Esophagus squamous epithelium (tissue), 5 donors: ENCODE measurements around the gene WBP2NL. TPM values are rescaled to one million over a fixed set of nuclear protein-coding genes. Genes with fewer than 3 reads are reported as not detected.

Experiments
- DNase-seq: peaks from one replicate; lab custom pipeline; 2025; lab: John Stamatoyannopoulos, UW
- H3K27ac ChIP-seq, 4 donors: fragments of 200-600 bp; sonication (generic); one replicate each; pipeline ENCODE4 v1.5.1; 2016 to 2019; ENCODE audit warnings: mild to moderate bottlenecking in 1 of 4
- H3K27me3 ChIP-seq, 4 donors: fragments of 200-600 bp; sonication (generic); 1 replicate in 3 of 4; 2 replicates in 1 of 4; pipeline versions ENCODE4 v1.5.1 to v1.6.0; 2017 to 2021; ENCODE audit warnings: antibody characterized with exemption in 1 of 4
- H3K36me3 ChIP-seq, 3 donors: fragments of 200-600 bp; sonication (generic); one replicate each; pipeline ENCODE4 v1.5.1; 2016 to 2019
- H3K4me1 ChIP-seq, 3 donors: fragments of 200-600 bp; sonication (generic); one replicate each; pipeline ENCODE4 v1.5.1; 2017 to 2019
- H3K4me3 ChIP-seq, 4 donors: fragments of 200-600 bp; sonication (generic); 1 replicate in 3 of 4; 2 replicates in 1 of 4; pipeline ENCODE4 v1.5.1; 2016 to 2019; ENCODE audit warnings: mild to moderate bottlenecking in 2 of 4, moderate library complexity in 1 of 4
- H3K9me3 ChIP-seq, 3 donors: fragments of 200-600 bp; sonication (generic); one replicate each; pipeline ENCODE4 v1.5.1; 2016 to 2019
- CTCF ChIP-seq, 6 experiments: fragments of 450-650 bp in 4 of 6; fragments of 200-600 bp in 2 of 6; sonication (generic) in 2 of 6; IDR thresholded peaks; one replicate each; pipeline ENCODE4 v1.5.1; 2016 to 2019; ENCODE audit warnings: antibody characterized with exemption in 6 of 6, mild to moderate bottlenecking in 4 of 6, moderate library complexity in 4 of 6
- POLR2A ChIP-seq, 4 donors: fragments of 450-650 bp; IDR thresholded peaks; one replicate each; pipeline ENCODE4 v1.6.1; 2017; ENCODE audit warnings: antibody characterized with exemption in 4 of 4, mild to moderate bottlenecking in 4 of 4, moderate library complexity in 3 of 4
- WGBS, 2 donors: methylation state at CpG; one replicate each; pipeline ENCODE4 v1.1.5; 2018; 5-methylcytosine and 5-hydroxymethylcytosine counted together
- intact Hi-C: fragments of 100-400 bp; cut with DNase I; formaldehyde crosslinking; loops from one replicate; pipeline ENCODE4 v1.15.0; 2022
- total RNA-seq, 4 donors: library from RNA; depleted of rRNA; stranded (reverse); fragments of >200 nt; gene quantifications; one replicate each; pipeline ENCODE4 v1.1.0, GENCODE V29; 2016
- donor health status: DM: yes; HTN: yes; CAD: no.

WBP2NL gene
- total RNA-seq, 4 donors from 2014 or later = 0.08 to 0.95 TPM; not detected in 2

GRCh38 chr22:42001706-42002105, 3.1 kb downstream of the WBP2NL start:
- Histone ChIP-seq H3K4me1 (peaks cover 3 to 18% (median 13%) of the 10 kb centered on the region in 3 donors), H3K9me3 (no peaks in the 10 kb centered on the region), H3K27me3 (peaks cover 0 to 8% (median 0%) of the 10 kb centered on the region in 4 donors), H3K4me3 (no peak overlapping the region), H3K27ac (no peak overlapping the region), H3K36me3 (no peaks in the 10 kb centered on the region)
- 93% methylated on average over 10 to 12 of the region's 12 CpGs for WGBS, 2 donors
- intact Hi-C loops = no loop called here
- TF ChIP-seq CTCF (IDR thresholded peaks at IDR 0.05) = no peak
- no peak for TF ChIP-seq POLR2A (IDR thresholded peaks at IDR 0.05)
- no peak for DNase-seq

GRCh38 chr22:42007922-42008321, 9.3 kb downstream of the WBP2NL start:
- DNase-seq = no peak
- intact Hi-C loops = no loop called here
- no peaks in the 10 kb centered on the region for H3K4me1 ChIP-seq
- H3K4me3 ChIP-seq = no peak overlapping the region
- no peaks in the 10 kb centered on the region for H3K36me3 ChIP-seq
- TF ChIP-seq CTCF (IDR thresholded peaks at IDR 0.05) = no peak
- TF ChIP-seq POLR2A (IDR thresholded peaks at IDR 0.05) = no peak
- peaks cover 0 to 23% (median 13%) of the 10 kb centered on the region in 3 donors for H3K9me3 ChIP-seq
- no peaks in the 10 kb centered on the region for H3K27me3 ChIP-seq
- WGBS, 2 donors = 57 to 62% methylated on average over 4 of the region's 4 CpGs
- no peak overlapping the region for H3K27ac ChIP-seq

GRCh38 chr22:42010778-42011177, 12.2 kb downstream of the WBP2NL start:
- no peak overlapping the region for H3K27ac ChIP-seq
- H3K36me3 ChIP-seq = no peaks in the 10 kb centered on the region
- no peaks in the 10 kb centered on the region for H3K27me3 ChIP-seq
- peaks cover 0 to 23% (median 13%) of the 10 kb centered on the region in 3 donors for H3K9me3 ChIP-seq
- TF ChIP-seq POLR2A (IDR thresholded peaks at IDR 0.05) = no peak
- no peak for TF ChIP-seq CTCF (IDR thresholded peaks at IDR 0.05)
- no peak for DNase-seq
- 79 to 92% methylated on average over 7 of the region's 7 CpGs for WGBS, 2 donors
- intact Hi-C loops = no loop called here
- no peaks in the 10 kb centered on the region for H3K4me1 ChIP-seq
- H3K4me3 ChIP-seq = no peak overlapping the region

GRCh38 chr22:42013385-42013784, 14.8 kb downstream of the WBP2NL start:
- Histone ChIP-seq H3K27me3 (peaks cover 0 to 5% (median 0%) of the 10 kb centered on the region in 4 donors), H3K9me3 (peaks cover 0 to 23% (median 13%) of the 10 kb centered on the region in 3 donors), H3K4me1 (no peaks in the 10 kb centered on the region), H3K4me3 (no peak overlapping the region), H3K27ac (no peak overlapping the region), H3K36me3 (no peaks in the 10 kb centered on the region)
- TF ChIP-seq POLR2A (IDR thresholded peaks at IDR 0.05) (no peak), CTCF (IDR thresholded peaks at IDR 0.05) (no peak)
- intact Hi-C loops = no loop called here
- no peak for DNase-seq
- 70% methylated on average over 4 of the region's 4 CpGs for WGBS, 2 donors

- Histone ChIP-seq H3K4me3 (no peak overlapping the region), H3K27me3 (peaks cover 0 to 5% (median 0%) of the 10 kb centered on the region in 4 donors), H3K4me1 (no peaks in the 10 kb centered on the region), H3K36me3 (no peaks in the 10 kb centered on the region), H3K9me3 (peaks cover 0 to 8% (median 5%) of the 10 kb centered on the region in 3 donors), H3K27ac (no peak overlapping the region)
- TF ChIP-seq POLR2A (IDR thresholded peaks at IDR 0.05) = no peak
- TF ChIP-seq CTCF (IDR thresholded peaks at IDR 0.05) = no peak
- 65 to 77% methylated on average over 5 to 10 of the region's 10 CpGs for WGBS, 2 donors
- DNase-seq = no peak
- intact Hi-C loops = no loop called here
Observed at GRCh38 chr22:42016111-42016510, 17.5 kb downstream of the WBP2NL start.
